Measurements from ENCODE around the gene ARHGEF10L.

DNA sequence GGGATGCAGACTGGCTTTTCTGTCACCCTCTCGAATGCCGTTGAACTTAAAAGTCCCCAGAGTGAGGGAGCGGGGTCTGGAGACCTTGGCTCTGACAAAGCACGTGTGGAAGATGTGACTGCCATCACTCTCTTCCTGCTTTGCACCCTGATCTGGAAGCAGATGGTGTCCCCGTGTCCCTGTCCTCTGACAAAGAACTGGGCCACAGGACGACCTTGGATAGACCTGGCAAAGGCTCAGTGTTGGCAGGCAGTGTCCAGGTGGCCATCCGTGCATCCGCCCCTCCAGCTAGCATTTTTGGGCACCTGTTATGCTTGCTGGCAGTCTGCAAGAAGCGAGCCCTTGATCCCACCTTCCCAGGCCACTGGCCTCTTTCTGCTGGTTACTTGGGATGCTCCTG lies 27.4 kb downstream of the ARHGEF10L start:
- TF ChIP-seq POLR2A (IDR thresholded peaks at IDR 0.05) = no peak
- TF ChIP-seq, protein P1, sequence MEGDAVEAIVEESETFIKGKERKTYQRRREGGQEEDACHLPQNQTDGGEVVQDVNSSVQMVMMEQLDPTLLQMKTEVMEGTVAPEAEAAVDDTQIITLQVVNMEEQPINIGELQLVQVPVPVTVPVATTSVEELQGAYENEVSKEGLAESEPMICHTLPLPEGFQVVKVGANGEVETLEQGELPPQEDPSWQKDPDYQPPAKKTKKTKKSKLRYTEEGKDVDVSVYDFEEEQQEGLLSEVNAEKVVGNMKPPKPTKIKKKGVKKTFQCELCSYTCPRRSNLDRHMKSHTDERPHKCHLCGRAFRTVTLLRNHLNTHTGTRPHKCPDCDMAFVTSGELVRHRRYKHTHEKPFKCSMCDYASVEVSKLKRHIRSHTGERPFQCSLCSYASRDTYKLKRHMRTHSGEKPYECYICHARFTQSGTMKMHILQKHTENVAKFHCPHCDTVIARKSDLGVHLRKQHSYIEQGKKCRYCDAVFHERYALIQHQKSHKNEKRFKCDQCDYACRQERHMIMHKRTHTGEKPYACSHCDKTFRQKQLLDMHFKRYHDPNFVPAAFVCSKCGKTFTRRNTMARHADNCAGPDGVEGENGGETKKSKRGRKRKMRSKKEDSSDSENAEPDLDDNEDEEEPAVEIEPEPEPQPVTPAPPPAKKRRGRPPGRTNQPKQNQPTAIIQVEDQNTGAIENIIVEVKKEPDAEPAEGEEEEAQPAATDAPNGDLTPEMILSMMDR (IDR thresholded peaks at IDR 0.05) = no peak
